VCaP (cell line): ENCODE results near the gene FOXJ3.
A peak's percentile ranks its signal among the peaks of the same experiment; 100 is the strongest.

Experiments used
- H3K27ac ChIP-seq: fragments of 450-650 bp; 2 replicates; pipeline ENCODE4 v1.5.1; 2017
- TF ChIP-seq, protein P1 (sequence below): fragments of 450-650 bp; conservative IDR thresholded peaks from 2 replicates; pipeline ENCODE4 v1.5.1; 2017; ENCODE audit warnings: mild to moderate bottlenecking, moderate library complexity

Gene FOXJ3

DNA sequence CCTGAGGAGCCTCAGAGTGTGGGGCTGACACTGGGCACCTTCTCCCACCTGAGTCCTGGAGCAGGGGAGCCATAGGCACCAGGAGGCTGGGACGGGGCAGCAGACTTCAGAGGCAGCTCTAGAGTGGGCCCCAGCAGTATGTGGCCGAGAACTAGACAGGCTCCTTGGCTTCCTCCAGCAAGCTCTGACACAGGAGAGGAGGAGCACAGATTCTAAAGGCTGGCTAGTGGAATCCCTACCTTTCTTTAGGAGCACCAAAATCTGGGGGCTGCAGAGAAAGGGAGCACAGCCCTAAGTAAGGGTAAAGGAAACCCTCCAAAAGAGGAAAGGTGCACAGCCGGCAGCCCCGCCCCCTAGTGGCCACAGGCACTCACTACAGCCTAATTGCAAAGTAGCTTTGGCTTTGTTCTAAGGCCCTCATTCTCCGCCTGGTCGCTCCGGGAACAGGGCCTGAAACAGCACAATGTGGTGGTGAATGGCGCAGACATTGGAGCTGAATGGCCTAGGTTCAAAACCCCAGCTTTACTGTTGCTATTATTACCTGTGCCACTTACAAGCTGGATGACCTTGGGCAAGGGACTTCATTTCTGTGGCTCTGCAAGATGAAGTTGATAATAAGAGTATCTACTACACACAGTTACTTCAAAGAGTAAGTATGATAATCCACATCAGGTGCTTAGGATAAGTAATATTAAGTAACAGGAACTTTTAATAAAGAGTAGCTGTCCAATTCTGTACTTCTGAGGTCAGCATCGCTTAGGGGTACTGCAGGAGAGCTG lies 161.7 kb downstream of the FOXJ3 start:
- H3K27ac ChIP-seq = peak overlapping the region; percentile 94
- TF ChIP-seq, protein P1, sequence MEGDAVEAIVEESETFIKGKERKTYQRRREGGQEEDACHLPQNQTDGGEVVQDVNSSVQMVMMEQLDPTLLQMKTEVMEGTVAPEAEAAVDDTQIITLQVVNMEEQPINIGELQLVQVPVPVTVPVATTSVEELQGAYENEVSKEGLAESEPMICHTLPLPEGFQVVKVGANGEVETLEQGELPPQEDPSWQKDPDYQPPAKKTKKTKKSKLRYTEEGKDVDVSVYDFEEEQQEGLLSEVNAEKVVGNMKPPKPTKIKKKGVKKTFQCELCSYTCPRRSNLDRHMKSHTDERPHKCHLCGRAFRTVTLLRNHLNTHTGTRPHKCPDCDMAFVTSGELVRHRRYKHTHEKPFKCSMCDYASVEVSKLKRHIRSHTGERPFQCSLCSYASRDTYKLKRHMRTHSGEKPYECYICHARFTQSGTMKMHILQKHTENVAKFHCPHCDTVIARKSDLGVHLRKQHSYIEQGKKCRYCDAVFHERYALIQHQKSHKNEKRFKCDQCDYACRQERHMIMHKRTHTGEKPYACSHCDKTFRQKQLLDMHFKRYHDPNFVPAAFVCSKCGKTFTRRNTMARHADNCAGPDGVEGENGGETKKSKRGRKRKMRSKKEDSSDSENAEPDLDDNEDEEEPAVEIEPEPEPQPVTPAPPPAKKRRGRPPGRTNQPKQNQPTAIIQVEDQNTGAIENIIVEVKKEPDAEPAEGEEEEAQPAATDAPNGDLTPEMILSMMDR = peak; percentile 93

DNA sequence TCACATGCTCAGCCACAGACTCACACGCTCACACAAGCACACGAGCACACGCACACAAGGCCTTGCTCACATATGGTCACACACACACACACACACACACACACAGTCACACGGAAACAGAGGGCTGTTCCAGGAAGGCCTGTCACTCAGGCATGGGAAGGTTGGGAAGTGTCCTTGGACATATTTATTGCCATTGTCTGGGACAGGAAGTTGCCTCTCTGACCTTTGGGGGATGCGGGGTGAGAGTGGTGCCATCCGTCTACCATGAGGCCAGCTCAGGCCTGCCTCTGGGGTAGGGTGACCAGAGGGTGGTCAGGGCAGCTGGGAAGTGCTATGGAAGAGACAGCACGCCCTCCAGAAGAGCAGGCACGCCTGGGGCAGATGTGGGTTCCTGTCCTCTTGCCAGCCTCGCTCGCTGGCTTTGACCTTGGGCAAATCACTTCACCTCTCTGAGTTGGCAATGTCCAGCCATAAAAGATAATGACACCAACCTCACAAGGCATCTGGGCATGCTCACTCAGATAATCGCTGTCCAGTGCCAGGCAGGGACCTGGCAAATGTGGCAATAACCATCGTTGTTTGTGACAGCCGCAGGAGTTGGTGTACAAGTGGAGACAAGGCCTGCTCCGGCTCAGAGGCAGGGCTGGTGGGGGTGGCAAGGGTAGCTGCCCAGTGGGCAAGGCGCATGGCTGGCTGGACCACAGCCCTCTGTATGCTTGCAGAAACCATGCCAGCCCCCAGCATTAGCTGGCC lies 162.5 kb downstream of the FOXJ3 start:
- TF ChIP-seq, protein P1 = no peak
- peak overlapping the region; percentile 94 for H3K27ac ChIP-seq

DNA sequence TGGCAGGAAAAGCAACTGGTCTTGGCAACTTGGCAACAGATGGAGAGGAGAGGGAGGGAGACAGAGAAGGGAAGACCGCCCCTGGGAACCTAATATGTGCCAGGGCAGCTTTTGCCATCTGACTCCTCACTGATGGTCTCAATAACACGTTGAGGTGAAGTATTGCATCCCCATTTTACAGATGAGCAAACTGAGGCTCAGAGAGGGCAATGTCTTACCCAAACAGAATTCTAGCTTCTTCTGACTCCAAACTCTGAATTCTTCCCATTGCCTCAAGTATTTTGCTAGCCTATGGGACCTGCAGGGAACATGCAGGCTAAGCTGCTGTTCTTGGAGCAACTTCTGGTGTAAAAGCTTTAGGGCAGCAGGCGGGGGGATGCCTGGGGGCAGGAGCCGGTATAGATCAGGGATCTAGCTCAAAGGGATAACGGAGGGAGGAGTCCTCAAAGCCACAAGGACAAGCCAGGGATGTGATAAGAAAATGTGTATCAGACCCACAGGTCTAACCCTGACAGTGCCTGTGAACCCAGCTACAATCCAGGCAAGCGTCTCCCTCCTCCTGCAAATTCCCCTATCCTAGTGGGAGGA lies 163.3 kb downstream of the FOXJ3 start:
- H3K27ac ChIP-seq = peak overlapping the region; percentile 94
- TF ChIP-seq, protein P1 = no peak

DNA sequence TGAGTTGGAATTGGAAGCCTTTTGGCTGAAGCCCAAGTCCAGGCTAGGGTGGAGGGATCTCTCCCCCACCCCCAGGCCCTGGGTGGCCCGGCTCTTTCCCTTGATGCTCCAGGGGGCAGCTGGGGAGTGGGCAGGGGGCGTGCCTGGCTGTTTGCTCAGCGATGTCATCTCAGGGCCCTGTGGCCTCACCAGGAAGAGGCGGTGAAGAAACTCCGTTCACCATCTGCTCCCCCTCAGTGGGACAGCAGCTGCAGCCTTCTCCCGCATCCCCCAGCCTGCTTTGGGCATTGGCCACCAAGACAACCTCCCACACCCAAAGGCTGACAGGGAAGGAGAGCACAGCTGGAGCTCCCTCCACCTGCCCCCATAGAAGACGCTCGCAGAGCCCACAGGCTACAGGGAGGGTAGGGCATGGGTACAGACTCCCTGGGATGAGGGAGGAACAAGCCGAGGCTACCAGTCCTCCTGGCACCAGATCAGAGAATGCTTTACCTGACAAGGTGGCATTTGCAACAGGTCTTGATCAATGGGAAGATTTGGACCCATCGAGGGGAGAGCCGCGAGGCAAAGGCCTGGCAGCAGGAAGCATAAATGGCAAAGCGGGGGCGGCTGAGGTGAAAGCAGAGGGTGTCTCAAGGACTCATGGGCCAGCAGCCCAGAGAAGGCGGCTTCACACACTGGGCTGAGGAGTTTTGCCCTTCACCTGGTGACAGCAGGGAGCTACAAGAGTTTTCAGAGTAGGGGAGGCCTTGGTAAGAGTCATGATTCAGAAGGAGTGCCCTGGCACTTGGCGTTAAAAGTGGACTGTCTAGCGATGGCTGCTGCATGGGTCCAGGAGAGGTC lies 164.0 kb downstream of the FOXJ3 start:
- H3K27ac ChIP-seq = peak overlapping the region; percentile 94
- TF ChIP-seq, protein P1 = no peak

DNA sequence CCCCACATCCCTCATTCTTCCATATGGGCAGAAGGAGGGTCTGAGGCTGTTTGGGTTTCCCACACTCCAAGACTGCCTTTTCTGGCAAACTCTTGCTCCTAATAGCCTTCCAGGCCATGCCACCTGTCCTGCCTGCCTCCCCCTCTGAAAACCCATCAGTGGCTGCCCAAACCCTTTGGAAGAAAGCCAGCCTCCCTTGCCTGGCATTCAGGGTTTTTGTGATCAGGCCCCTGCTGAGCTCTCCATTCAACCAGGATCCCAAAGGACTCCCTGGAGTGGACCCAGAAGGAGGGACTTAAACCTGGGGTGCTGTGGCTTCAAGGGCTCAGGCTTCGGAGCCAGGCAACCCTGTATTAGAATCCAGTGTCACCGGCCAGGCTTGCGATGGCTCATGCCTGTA lies 166.3 kb downstream of the FOXJ3 start:
- H3K27ac ChIP-seq = peak overlapping the region; percentile 94
- TF ChIP-seq, protein P1 = no peak

DNA sequence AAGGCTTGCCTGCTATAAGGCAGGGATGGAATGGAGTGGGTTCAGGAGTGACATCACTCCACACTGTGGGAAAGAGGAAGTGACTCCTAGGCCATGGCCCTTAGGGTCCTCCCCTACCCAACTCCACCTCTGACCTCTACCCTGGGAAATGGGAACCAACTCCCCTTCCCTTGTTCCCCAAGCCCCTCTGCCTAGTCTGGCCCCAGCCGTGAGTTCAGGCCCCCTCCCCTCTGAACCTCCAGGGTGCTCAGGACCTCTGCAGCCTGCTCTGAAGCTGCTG lies 166.7 kb downstream of the FOXJ3 start:
- TF ChIP-seq, protein P1 = no peak

More for the DNA sequence above, 166.7 kb downstream of the FOXJ3 start:
- peak overlapping the region; percentile 94 for H3K27ac ChIP-seq
